Esophagus mucosa (tissue), 1 donor: ENCODE results near the gene C1orf21. TPM values are rescaled to one million over a fixed set of nuclear protein-coding genes. Genes with fewer than 3 reads are reported as not detected.

Experiments used
- ATAC-seq: fragments of 200-7000 bp; cut with Tn5 transposase; one replicate; pipeline ENCODE4 v1.9.1; 2020
- total RNA-seq: library from RNA; stranded (reverse); gene quantifications from one replicate; pipeline ENCODE4 v1.2.4, GENCODE V29; 2023
- donor health status: DM: yes; HTN: yes; CAD: no.

C1orf21 gene
- total RNA-seq, 1 donor from 2014 or later: 44.1 TPM

DNA sequence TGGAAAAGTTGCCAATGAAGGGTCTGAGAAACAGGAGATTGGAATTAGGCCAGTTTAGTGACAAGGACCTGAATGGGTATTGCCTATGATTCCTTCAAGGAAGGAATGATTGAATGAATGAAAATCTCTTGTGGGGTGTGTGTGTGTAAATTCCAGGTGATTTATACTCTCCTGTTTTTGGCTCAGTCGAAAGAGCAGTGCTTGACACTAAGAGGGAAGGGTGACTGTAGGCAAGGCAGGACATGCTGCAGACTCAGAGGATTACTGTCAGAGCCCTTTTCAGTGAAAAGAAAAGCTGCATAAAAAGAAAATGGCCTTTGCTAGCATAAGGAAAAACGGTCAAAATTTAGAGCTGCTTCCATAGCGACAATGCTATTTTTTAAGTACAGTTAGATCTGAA, 30.1 kb downstream of the C1orf21 start:
- peak; percentile 94 for ATAC-seq

DNA sequence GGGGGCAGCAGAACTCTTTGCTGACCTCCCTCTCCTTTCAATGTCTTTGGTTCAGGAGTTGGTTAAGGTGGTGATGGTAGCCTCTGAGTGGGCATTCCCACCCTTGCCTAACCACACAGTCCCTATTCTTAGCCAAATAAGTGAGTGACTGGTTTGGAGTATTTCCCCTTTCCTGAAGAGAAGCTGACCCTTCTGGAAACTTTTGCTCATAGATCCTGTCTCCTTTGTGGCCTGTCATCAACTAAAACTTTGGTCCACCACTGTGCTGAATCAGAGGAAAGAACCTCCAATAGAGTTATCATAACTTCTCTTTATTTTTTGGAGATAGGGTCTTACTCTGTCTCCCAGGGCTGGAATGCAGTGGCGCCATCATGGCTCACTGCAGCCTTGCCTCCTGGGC, 31.1 kb downstream of the C1orf21 start:
- ATAC-seq: no peak

DNA sequence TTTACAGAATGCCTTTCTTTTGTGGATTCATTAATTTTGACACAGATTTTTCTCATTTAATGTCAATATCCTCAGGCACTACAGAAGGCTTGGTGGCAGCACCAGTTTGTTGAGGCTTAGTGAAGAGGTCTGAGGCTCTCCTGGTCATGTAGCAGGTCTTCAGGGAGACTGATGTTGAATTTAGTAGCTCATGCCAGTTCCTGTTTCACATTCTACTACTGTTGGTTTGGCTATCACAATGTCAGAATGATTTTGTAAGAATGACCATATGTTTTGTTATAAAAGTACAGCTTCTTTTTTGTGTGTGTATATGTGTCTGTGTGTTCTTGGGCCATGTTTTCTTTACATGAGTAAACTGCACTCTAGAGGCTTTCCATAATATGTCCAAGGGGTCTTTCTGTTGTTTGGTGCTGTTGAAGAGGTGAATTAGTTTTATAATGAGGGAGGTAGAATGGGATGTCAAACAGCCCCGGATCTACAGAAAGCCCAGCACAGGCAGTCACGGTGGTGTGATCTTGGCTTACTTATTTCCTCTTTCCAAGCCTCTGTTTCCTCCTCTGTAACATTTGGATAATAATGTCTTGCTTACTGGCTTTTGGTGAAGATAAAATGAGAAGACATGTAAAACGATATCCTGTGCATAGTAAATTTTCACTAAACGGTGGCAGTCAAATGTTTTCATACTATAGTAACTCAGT, 32.0 kb downstream of the C1orf21 start:
- peak; percentile 43 for ATAC-seq

DNA sequence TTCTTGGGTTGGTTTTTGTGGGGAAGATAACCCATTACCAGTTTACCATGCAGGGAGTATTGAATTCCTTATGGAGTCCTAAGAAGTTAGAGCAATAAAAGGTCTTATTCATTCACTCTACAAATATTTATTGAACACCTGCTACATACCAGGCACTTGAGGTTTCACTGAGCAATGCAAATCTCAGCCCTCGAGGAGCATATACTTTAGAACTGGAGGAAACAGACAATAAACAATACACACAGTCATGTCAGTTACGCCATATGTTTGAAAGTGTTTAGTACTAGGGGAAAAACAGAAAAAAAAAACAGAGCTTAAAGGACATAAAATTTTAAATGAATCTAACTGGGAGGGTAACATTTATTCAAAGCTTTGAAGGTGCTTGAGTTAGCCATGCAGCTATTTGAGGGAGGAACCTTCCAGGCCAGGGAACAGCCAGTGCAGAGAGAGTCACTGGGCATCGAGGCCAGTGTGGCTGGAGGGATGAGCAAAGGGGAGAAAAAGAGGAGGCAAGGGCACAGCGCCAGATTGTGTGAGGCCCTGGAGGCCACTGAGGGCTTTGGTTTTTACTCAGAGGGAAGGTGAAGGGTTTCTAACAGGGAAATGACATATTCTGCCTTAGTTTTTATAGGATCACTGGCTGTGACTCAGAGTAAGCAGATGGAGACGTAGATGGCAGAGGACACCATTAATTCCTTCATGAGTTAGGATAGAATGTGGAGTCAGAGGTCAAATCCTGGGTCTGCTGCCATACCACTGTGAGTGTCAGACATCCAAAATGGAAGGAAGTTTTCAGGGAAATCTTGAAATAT, 32.7 kb downstream of the C1orf21 start:
- no peak for ATAC-seq

DNA sequence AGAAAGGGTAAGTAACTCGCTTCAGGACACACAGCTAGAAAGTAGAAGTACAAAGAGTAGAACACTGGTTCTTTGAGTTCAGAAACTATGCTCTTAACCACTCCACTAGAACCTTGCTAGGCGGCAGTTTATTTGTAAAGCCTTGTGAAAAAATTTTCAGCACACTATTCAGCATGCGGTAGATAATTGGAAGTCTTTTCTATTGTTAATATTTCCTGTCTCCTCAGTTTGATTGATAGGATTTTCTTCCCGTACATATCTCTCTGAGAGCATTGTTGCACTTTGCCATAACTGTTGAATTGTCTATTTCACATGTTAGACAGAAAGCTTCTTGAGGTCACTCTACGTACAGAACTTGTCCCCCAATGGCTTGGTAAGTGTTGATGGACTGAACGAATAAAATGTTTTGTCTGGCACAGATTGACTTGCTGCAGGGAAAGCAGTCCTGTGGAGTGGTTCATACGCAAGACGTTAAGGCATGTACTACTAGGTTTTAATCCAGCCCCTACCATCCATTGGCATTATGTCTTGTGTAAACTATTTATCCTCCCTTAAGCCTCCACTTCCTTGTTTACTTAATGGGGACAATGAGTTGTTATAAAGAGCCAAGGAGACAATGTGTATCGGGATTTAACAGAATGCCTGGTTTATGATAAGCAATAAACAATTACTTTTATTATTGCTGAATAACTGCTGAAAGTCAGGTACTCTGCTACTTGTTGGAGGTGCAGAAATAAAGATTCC, 35.8 kb downstream of the C1orf21 start:
- peak; percentile 55 for ATAC-seq

DNA sequence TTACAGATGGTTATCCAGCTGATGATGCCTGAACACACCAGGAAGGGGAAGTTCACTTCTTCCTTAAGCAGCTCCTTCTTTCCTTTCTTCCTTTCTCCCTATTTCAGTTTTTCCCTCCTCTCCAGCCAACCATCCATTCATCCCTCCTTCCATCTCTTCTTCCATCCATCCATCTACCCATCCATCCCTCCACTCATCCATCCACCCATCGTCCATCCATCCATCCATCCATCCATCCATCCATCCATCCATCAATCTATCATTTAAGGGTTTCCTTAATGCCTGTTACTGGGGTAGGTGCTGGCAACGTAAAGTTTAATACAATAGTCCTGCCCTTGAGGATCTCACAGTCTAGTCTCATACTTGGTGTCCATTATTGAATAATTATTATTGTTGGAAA, 36.8 kb downstream of the C1orf21 start:
- no peak for ATAC-seq

DNA sequence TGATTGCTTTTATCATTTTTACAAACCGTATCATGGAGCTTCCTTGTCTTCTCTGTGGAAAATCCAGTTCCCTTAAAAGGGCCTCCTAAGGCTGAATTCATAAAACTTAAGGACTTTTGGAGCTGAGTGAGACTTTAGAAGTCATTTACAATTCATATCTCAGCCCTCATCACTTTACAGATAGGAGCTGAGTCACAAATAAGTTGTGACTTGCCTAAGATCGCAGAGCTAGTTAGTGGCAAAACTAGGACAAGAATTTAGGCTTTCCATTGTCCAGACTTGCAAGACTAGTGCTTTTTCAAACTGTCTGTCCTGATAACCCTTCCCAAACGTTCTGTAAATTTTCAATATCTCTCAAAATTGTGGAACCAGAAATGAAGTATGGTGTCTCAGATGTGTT, 37.3 kb downstream of the C1orf21 start:
- ATAC-seq: peak; percentile 54

DNA sequence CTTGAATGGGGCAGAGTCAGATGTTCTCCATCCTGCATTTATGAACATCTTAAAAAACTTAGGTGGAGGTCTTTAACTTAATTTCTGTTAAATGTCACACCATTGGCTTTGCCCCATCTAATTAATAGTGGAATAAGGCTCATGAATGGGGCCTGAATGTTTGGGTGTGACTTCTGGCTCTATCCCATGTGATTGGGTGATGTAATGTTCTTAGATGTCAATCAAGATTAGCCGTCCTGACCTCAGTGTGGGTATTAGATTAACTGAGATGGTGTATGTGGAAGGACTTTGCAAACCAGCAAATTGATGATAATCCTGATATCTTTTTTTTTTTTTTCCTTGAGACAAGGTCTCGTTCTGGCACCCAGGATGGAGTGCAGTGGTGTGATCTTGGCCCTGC, 38.1 kb downstream of the C1orf21 start:
- ATAC-seq: peak; percentile 72

DNA sequence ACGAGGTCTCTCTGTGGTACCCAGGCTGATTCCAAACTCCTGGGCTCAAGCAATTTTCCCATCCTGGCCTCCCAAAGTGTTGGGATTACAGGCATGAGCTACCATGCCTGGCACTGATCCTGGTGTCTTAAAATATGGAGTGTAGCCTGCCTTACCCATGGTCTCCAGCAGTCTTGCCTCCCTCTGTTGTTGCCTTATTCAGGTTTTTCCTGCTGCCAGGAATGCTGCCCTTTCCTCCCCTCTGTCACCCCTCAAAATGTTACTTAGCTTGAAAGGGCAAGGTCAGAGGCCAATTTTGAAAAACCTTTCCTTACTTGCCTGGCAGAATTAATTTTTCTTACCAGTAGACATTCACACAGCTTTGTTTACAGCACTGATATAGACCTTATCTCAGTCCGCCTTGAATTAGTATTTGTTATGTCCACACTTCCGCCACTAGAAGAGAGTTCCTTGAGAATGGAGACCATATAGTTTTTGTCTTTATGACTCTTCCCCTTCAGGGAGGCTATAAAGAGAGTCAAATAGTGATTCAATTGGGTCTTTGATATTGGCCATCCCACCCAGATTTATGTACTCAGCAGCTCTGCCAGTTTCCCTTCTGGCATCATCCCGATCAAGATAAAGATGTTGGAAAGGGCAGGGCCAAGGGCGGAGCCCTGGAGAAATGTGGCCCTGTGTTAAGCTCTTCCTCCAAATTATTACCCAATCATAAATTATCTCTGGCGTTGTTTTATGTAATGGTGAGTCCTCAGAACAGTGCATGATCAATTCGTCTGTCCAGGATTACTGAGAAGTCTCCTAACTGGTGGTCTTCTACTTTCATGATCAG, 38.8 kb downstream of the C1orf21 start:
- ATAC-seq: peak; percentile 51

DNA sequence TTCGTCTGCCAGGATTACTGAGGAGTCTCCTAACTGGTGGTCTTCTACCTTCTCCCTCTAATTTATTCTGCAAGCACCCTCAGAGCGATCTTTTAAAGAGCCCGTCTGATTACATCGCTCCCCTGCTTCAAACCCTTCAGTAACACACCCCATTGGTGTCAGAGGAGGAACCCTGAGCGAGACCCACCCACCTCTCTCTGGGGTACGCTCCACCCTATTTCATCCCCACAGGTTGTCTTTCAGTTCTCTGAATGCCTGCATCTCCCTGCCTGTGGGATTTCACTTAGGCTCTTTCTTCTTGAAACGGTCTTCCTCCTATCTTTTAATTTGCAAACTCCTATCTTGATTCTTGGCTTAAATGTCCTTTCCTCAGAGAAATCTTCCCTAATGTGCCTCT, 39.4 kb downstream of the C1orf21 start:
- no peak for ATAC-seq

DNA sequence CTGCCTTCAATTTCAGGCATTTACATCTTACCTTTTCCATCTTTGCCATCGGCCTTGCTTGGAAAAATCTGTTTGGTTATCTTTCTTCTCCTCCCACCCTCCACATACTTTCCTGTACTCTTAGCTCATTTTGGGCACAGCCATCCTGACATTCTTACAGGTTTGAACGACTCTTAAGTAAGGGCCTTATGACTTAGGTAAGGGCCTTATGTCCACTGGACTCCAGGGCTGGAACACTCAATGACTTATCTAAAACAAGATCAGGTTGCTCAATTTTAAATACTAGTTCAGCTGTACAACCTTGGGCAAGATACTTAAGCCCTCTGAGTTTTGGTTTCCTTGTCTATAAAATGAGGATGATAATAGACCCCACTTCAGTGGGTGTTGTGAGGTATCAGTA, 40.9 kb downstream of the C1orf21 start:
- no peak for ATAC-seq

DNA sequence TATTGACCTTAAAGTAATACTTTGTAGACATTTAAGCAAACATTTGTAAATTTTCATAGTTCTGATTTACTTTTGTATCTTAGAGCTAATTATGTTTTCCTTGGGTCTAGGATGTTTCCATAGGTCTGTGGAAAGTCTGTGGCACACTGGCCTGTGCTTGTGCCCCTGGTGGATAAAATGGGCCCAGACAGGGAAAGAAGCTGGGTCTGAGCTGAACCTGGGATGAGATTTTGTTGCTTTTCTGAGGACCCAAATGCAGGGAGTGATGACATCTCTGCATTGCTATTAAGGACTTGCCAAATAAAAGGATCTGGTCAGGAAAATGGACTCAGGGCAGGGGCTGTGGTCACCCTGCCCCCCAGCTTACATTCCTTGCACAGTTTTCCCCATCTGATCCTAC, 41.8 kb downstream of the C1orf21 start:
- ATAC-seq: no peak

DNA sequence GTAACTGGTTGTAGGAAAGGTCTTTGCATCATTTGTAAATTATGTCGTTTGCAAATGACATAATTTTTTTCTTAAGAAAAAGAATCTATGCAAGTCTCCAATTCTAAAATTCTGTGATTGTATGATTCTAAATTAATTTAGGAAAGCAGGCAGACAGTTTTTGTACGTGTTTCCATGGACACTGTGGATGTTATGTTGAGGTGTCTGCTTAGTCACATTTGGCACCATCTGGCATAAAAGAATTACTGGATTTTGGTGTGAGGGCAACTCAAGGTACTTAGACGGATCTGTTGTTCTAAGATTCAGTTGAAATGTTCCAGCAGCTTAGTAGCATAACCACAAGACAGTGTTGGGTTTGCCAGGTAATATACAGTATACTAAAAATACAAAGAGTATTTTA, 42.5 kb downstream of the C1orf21 start:
- ATAC-seq: no peak

DNA sequence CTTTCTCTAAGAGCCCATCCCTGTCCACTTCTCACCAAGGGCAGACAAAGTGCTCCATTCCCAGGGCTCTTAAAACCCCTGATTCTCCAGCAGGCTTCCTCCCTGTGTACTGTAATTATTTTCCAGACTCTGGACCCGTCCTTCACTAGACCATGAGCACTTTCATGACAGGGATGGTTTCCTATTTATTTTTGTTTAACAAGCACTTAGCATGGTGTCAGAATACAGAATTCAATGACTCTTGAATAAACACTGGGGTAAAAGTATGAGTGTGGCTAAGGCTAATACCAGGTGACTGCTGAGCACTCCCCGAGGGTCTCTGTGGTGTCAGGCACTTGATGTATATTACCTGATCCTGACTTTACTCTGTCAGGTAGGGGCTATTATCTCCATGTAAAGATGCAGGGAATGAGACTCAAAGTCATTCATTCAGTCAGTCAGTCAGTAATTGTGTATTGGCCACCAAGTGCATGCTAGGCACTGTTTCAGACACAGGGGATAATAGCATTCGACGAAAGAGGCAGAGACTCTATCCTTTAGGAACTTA, 47.2 kb downstream of the C1orf21 start:
- no peak for ATAC-seq

DNA sequence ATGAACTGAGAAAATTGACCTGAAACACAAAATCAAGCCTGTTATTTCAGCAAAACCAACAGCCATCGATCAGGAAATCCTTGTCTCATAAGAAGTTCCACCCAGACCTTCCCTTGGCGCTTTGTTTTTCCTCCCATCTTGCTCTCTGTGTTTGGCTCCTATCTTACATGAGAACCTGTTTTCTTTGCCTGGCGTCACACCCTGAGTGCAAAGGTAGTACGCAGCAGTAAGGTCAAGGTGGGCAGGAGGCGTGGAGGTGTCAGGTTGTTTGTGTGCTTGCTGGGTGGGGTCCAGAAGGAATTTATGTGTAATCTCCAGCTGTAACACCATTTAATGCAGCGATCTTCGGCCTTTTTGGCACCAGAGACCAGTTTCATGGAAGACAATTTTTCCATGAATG, 50.5 kb downstream of the C1orf21 start:
- no peak for ATAC-seq

DNA sequence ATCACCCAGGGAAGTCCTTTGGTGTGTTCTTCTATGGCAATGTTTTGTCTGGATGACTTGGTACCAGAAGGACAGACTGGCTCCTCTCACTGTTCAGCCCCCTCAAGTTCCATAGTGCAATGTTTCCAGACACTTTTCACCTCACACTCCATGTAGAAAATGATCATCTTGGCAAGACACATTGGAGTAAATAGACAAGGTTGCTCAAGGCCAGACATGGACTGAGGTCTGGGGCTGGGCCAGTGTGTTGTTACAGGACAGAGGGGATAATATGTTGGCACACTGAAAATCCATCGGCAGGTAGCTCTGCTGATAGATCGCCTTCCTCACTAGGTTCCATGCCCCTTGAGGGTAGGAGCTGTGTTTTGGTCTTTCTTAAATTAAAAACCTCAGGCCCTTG, 51.5 kb downstream of the C1orf21 start:
- no peak for ATAC-seq

DNA sequence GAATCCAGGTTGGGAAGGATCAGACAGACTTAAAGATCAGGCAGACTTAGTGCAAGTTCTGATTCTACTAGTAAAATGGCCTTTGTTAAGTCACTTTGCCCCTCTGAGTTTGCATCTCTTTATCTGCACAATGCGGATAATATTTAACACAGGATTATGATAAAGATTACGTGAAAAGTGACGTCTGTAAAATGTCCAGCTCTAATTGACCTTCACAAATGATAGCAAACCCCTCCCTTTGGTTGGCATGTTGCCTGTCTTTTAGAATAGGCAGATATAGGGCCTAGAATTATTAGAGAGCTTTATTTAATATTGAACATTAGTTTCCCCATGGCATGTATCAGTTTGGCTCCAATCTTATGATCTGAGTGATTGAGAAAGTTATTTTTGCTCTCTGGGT, 55.4 kb downstream of the C1orf21 start:
- no peak for ATAC-seq

DNA sequence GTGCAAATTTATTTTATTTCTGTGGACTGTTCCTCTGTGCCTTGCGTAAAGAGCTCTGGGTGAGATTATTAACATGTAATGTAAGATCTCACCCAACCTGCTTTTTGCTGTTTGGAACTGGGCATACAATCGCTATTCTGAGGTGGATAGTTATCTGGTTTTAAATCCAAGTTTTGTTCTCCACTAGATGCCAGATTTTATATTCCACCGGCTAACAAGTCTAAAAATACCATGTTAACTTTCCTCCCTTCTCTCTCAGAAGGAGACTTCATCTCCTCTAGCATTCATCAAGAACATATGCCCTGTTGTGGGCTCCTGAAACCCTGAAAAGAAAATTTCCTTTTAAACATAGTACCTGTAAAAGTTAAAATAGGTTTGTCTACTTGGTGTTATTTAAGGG, 56.4 kb downstream of the C1orf21 start:
- ATAC-seq: no peak

DNA sequence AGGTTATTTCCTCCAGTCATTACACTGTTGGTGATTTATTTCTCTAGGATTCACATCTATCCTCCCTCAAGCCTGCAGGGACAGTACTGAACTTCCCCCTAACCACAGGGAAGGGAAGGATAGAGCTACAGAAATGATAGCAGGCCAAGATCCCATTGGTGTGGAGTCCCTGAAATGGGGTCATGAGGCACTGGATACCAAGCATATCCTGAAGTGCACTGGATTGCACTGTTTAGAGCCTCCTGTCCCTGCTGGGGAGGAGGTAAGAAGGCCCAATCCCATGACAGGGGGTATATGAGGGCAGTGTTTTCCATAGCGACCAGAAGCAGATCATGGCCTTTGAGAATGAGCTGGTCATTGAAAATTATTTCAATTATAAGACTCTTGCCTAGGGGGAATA, 56.8 kb downstream of the C1orf21 start:
- ATAC-seq: no peak

DNA sequence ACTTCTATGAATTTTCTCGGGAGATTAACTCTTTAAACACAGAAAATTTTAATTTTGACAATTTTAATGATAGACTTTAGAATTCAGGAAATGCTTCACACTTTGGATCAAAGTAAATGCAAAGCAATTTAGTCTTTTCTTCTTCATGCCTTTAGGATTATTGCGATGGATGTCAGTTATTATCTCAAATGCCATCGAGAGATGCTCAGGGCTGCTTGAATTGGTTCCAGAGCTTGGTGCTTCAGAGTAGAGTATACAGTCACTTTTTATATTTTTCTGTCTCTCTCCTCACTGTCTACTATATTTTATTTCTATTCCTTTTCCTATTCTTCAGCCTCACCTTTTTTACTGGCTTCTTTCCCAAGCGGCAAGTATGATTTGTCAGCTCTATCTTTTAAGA, 59.2 kb downstream of the C1orf21 start:
- no peak for ATAC-seq

DNA sequence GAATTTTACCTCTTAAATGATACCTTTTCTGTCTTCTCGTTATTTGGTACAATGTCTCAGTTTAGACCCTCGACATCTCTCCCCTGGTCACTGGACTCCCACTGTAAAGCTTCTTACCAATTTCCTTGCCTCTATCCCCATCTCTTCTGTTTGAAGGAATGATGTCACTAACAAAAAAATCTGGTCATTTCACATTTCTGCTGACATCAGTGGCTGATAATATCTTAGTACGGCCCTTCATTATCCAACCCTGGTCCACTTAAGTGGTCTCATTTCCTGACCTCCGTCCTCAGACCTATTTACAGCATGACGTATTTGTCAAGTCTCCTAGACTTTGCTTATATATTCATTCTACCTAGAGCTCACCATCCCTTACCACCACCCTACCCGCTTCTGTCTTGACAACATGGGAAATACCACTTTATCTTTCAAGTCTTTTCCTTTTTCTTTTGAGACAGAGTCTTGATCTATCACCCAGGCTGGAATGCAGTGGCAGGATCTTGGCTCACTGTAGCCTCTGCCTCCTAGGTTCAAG, 60.9 kb downstream of the C1orf21 start:
- no peak for ATAC-seq

DNA sequence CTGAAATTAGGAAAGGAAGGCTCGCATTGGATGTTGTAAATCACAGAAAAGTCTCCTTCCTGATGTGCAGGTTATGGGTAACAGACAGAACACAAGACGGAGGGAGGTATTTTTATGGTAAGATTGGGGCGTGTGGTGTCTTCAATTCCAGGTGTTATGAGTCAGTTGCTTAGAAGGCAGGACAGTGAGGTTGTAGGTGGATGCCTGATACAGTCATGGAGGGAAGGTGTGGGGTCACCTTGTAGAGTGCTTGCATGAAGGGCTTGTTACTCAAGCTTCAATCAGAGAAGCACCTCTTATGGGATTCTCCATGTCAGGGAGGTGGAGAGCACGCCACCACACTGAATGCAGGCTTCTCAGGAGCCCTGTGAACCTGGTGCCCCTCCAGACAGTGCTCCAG, 63.1 kb downstream of the C1orf21 start:
- peak; percentile 76 for ATAC-seq
